HEK293T (cell line): ENCODE results near the gene C10orf120.

Experiments used
- CTCF ChIA-PET: fragments of 350-600 bp; formaldehyde crosslinking; extraction: SDS; loops from one replicate; lab custom pipeline; 2021; ENCODE audit warnings: antibody characterized with exemption, inconsistent platforms; lab: Yijun Ruan, JAX
- POLR2A ChIA-PET: fragments of 350-600 bp; formaldehyde crosslinking; extraction: SDS; loops from one replicate; lab custom pipeline; 2020; ENCODE audit warnings: antibody characterized with exemption, inconsistent platforms; lab: Yijun Ruan, JAX
- DNase-seq: peaks from one replicate; pipeline ENCODE4 v3.0.0; 2012; ENCODE audit warnings: mixed read lengths; ENCODE audit errors: extremely low spot score
- ARNT ChIP-seq: fragments of 450-650 bp; IDR thresholded peaks from 2 replicates; pipeline ENCODE4 v1.6.1; 2017; ENCODE audit warnings: mild to moderate bottlenecking
- BHLHE40 ChIP-seq: fragments of 450-650 bp; IDR thresholded peaks from 2 replicates; pipeline ENCODE4 v1.6.1; 2016; ENCODE audit warnings: mild to moderate bottlenecking, moderate library complexity, borderline replicate concordance
- CTBP1 ChIP-seq: fragments of 450-650 bp; IDR thresholded peaks from 2 replicates; pipeline ENCODE4 v1.6.1; 2016; ENCODE audit warnings: borderline replicate concordance
- ELF4 ChIP-seq: fragments of 450-650 bp; IDR thresholded peaks from 2 replicates; pipeline ENCODE4 v1.6.1; 2017; ENCODE audit warnings: antibody characterized with exemption
- FOXA1 ChIP-seq: fragments of 450-650 bp; IDR thresholded peaks from 2 replicates; pipeline ENCODE4 v1.6.1; 2016; ENCODE audit warnings: mild to moderate bottlenecking
- FOXK2 ChIP-seq: fragments of 450-650 bp; IDR thresholded peaks from 2 replicates; pipeline ENCODE4 v1.6.1; 2016; ENCODE audit warnings: mild to moderate bottlenecking
- FOXM1 ChIP-seq: fragments of 450-650 bp; IDR thresholded peaks from 2 replicates; pipeline ENCODE4 v1.6.1; 2017; ENCODE audit warnings: mild to moderate bottlenecking, borderline replicate concordance
- HDGF ChIP-seq: fragments of 450-650 bp; IDR thresholded peaks from 2 replicates; pipeline ENCODE4 v1.6.1; 2017; ENCODE audit warnings: antibody characterized with exemption, borderline replicate concordance
- L3MBTL2 ChIP-seq: fragments of 450-650 bp; conservative IDR thresholded peaks from 2 replicates; pipeline ENCODE4 v1.6.1; 2016; ENCODE audit warnings: mild to moderate bottlenecking
- LEF1 ChIP-seq: fragments of 450-650 bp; IDR thresholded peaks from 2 replicates; pipeline ENCODE4 v1.6.1; 2017; ENCODE audit warnings: mild to moderate bottlenecking, borderline replicate concordance
- NFRKB ChIP-seq: fragments of 450-650 bp; IDR thresholded peaks from 2 replicates; pipeline ENCODE4 v1.6.1; 2016; ENCODE audit warnings: mild to moderate bottlenecking, moderate library complexity
- SP1 ChIP-seq: fragments of 450-650 bp; IDR thresholded peaks from 2 replicates; pipeline ENCODE4 v1.6.1; 2017
- SUZ12 ChIP-seq: fragments of 450-650 bp; IDR thresholded peaks from 2 replicates; pipeline ENCODE4 v1.6.1; 2016; ENCODE audit warnings: mild to moderate bottlenecking
- TARDBP ChIP-seq: fragments of 450-650 bp; IDR thresholded peaks from 2 replicates; pipeline ENCODE4 v1.6.1; 2016
- ZNF384 ChIP-seq: fragments of 450-650 bp; IDR thresholded peaks from 2 replicates; pipeline ENCODE4 v1.6.1; 2016
- TF ChIP-seq, protein P1 (sequence below): fragments of 450-650 bp; IDR thresholded peaks from 2 replicates; pipeline ENCODE4 v1.6.1; 2016

Gene C10orf120

DNA sequence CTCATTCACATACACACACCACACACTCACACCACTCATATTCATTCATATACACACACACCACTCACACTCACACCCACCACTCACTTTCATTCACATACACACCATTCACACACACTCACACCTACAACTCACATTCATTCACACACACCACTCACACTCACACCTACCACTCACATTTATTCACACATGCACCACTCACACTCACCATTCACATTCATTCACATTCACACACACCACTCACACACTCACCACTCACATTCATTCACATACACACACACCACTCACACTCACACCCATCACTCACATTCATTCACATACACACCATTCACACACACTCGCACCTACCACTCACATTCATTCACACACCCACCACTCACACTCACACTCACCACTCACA lies 25.4 kb upstream of the C10orf120 start:
- ChIA-PET POLR2A (no interaction called here), CTCF (no interaction called here)
- no peak for DNase-seq
- no peak for TF ChIP-seq LEF1
- no peak for TF ChIP-seq SP1
- no peak for TF ChIP-seq TARDBP
- TF ChIP-seq ARNT, result no peak
- no peak for TF ChIP-seq CTBP1
- TF ChIP-seq ELF4, result no peak
- no peak for TF ChIP-seq HDGF
- TF ChIP-seq SUZ12, result no peak
- TF ChIP-seq BHLHE40, result no peak
- no peak for TF ChIP-seq ZNF384
- TF ChIP-seq, protein P1, sequence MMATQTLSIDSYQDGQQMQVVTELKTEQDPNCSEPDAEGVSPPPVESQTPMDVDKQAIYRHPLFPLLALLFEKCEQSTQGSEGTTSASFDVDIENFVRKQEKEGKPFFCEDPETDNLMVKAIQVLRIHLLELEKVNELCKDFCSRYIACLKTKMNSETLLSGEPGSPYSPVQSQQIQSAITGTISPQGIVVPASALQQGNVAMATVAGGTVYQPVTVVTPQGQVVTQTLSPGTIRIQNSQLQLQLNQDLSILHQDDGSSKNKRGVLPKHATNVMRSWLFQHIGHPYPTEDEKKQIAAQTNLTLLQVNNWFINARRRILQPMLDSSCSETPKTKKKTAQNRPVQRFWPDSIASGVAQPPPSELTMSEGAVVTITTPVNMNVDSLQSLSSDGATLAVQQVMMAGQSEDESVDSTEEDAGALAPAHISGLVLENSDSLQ, result no peak
- no peak for TF ChIP-seq FOXK2
- no peak for TF ChIP-seq FOXA1
- TF ChIP-seq L3MBTL2, result no peak
- no peak for TF ChIP-seq NFRKB
- no peak for TF ChIP-seq FOXM1

DNA sequence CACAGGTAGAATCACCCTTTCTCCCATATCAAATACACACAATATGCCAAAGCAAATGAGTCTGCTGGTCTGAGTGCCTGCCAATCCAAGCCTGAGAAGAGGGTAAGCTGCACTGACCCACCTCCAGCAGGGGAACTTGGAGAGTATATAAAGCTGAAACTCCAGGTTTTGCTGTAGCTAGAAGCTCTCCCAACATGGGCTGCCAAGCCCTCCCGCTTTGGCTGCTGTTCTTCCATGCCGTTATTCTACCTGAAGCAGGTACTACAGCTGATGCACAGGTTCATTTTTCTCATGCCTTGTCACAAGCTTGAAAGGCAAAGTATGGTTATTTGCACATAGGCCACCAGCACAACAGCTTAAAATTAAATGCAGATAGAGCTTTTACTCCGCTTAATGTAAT lies 21.5 kb upstream of the C10orf120 start:
- CTCF ChIA-PET, result no interaction called here
- POLR2A ChIA-PET, result no interaction called here
- DNase-seq, result no peak
- no peak for TF ChIP-seq ELF4
- TF ChIP-seq NFRKB, result no peak

DNA sequence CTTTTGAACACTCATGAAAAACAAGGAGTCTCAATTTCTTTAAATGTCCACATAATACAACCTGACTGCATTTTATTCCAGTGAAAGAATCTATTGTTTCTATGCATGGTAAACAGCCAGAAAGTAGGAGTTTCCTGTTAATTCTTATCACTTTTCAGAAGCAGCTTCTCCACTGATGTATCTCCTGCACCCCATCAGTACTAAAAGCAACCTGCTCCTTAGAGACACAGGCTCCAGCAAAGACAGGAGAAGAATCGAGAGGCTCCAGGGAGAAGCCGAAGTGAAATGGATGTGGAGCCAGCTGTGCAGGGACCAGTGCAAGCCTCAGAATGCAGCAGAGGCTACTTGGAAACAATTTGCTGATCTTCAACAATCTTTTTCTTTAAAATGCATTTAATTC lies 16.4 kb upstream of the C10orf120 start:
- POLR2A ChIA-PET, result no interaction called here
- CTCF ChIA-PET, result no interaction called here
- DNase-seq, result no peak
- TF ChIP-seq FOXK2 (no peak), CTBP1 (no peak), TARDBP (no peak), FOXA1 (no peak), ARNT (no peak), NFRKB (no peak), ELF4 (no peak), SUZ12 (no peak), ZNF384 (no peak), HDGF (no peak), SP1 (no peak), BHLHE40 (no peak), L3MBTL2 (no peak), LEF1 (no peak), FOXM1 (no peak)
- TF ChIP-seq, protein P1, result no peak

DNA sequence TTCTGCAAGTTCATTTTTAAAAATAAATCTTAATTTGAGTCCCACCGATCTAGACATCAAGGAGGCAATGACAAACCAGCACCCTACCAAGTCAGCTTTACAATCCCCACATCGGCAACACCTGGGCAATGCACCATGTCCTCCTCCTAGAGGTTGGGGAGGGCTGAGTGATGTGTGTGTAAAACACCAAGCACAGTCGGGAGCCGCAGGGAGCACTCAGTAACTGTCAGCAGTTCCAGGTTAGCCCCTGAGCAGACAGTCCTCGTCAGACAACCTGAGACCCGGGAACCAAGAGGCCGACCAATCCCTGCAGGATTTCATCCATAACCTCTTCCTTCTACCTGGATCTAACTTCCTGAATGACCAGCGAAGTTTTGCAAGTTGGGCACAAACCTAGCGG lies 15.9 kb upstream of the C10orf120 start:
- DNase-seq, result no peak
- POLR2A ChIA-PET, result no interaction called here
- CTCF ChIA-PET, result no interaction called here
- TF ChIP-seq ARNT (no peak), FOXK2 (no peak), NFRKB (no peak), L3MBTL2 (no peak), SUZ12 (no peak), ELF4 (no peak), BHLHE40 (no peak)

DNA sequence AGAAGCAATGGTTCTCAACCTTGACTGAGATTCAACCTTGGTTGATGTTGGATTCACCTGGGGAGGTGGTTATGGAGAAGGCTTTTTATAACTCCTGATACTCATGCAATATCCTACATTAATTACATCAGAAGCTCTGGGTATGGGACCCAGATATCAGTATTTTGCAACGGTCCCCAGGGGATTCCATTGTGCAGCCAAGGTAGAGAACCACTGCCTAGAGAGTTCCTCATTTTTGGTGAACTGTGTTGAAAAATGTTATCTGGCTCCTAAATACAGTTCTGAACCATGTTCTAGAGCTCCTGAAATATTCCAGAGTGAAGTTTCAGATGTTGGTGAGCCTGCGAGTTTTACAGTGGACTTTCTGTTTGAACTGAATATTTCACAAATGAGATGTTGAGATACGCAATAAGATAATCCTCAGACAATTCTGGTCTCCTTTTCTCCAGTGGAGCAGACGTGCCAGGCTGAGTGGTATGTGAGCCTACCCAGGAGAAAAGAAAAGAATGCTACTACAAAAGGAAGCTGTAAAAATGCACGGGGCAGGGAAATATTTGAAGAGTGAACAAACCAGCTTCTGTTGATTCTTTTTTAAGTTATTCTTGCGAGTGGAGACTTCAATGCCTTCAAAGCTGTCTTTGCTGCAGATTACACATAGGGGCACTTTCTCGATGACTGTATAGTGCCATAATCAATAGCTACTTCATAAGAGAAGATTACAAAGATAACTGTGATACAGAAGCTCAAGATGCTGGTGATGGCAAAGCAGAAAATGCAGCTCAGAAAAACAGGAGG lies 13.6 kb upstream of the C10orf120 start:
- ChIA-PET POLR2A (no interaction called here), CTCF (interaction anchor here (0.7 kb wide), 1 partner anchor 440 kb away, joined by 3 read pairs; no protein-coding TSS in a partner anchor)
- TF ChIP-seq TARDBP (no peak), NFRKB (no peak), BHLHE40 (no peak), FOXK2 (no peak), HDGF (no peak), CTBP1 (no peak), FOXA1 (no peak), ARNT (no peak)
- no peak for DNase-seq

DNA sequence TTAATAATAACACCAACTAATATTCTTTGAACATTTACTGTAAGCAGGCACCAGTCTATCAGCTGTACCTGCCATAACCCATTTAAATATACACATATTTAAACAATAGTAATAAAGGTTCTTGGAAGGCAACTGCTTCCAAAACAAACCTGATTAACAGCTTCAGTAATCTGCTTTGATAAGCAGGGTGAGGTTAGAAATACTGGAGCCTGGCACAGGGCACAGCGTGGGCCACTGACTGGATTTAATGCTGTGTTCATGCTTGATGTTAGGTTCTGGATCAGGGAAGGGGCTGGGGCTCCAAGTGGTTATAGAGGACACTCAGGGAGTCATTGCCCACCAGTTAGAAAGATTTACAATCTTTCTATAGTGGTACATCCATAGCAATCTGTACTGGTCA lies 10.9 kb upstream of the C10orf120 start:
- POLR2A ChIA-PET, result no interaction called here
- CTCF ChIA-PET, result no interaction called here
- TF ChIP-seq HDGF, result no peak
- no peak for TF ChIP-seq FOXA1
- no peak for TF ChIP-seq L3MBTL2
- TF ChIP-seq LEF1, result no peak
- no peak for TF ChIP-seq ZNF384
- TF ChIP-seq NFRKB, result no peak
- TF ChIP-seq FOXM1, result no peak
- no peak for TF ChIP-seq BHLHE40
- TF ChIP-seq FOXK2, result no peak
- TF ChIP-seq, protein P1, result no peak
- no peak for TF ChIP-seq ELF4
- TF ChIP-seq ARNT, result no peak
- TF ChIP-seq SUZ12, result no peak
- no peak for TF ChIP-seq SP1
- TF ChIP-seq TARDBP, result no peak
- TF ChIP-seq CTBP1, result no peak
- no peak for DNase-seq

DNA sequence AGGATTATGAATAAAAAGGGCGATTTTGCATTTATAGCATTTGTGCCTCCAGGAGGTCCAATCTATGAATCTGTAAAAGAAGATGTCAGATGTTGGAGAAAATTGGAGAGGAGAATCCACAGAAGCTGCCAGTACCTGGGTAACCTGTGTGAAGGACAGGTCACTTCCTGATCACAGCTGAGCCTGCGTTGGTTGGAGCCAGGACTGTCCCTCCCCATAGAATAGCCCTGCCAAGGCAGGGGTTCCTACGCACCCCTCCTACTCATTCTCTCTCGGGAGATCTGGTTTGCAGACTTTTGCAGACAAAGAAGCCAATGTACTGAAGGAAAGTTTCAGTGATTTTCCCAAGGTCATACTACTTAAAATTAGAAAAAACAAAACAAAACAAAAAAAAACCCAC lies 10.3 kb upstream of the C10orf120 start:
- DNase-seq, result no peak
- ChIA-PET POLR2A (no interaction called here), CTCF (no interaction called here)
- TF ChIP-seq ZNF384 (no peak), CTBP1 (no peak), FOXA1 (no peak), L3MBTL2 (no peak), BHLHE40 (no peak), SUZ12 (no peak), LEF1 (no peak), FOXK2 (no peak), TARDBP (no peak), SP1 (no peak), FOXM1 (no peak), HDGF (no peak), ELF4 (no peak), NFRKB (no peak)
- TF ChIP-seq, protein P1, result no peak
